Activated T-helper 2 cell treated with anti-CD3 and anti-CD28 coated beads, Interferon-gamma antibody, Interleukin-2, Interleukin-4, amounts not matched to agents 10 μg/mL and 5 μg/mL and 100 μg/mL, durations not matched to agents 14 hours and 24 hours and 36 hours (primary cell): ENCODE results near the gene SNRPF. TPM values are rescaled to one million over a fixed set of nuclear protein-coding genes. Genes with fewer than 3 reads are reported as not detected.
"Not testable (repeated sequence)": the region's sequence is repeated elsewhere in the genome, so short reads cannot be mapped to it uniquely, and the experiment has no call there.

Source experiments
- DNase-seq: peaks from one replicate; pipeline ENCODE4 v3.0.0; 2021; ENCODE audit warnings: low spot score
- H3K27ac Mint-ChIP-seq: one replicate; pipeline ENCODE4 v1.8.0; 2021; ENCODE audit warnings: mixed read lengths
- H3K27me3 Mint-ChIP-seq: one replicate; pipeline ENCODE4 v1.8.0; 2021; ENCODE audit warnings: low read depth, mixed read lengths
- H3K36me3 Mint-ChIP-seq: one replicate; pipeline ENCODE4 v1.8.0; 2021; ENCODE audit warnings: low read depth, mixed read lengths
- H3K4me1 Mint-ChIP-seq: one replicate; pipeline ENCODE4 v1.8.0; 2021; ENCODE audit warnings: low read depth, mixed read lengths
- H3K4me3 Mint-ChIP-seq: one replicate; pipeline ENCODE4 v1.8.0; 2021; ENCODE audit warnings: low read depth, mild to moderate bottlenecking, moderate library complexity, mixed read lengths
- H3K9me3 Mint-ChIP-seq: one replicate; pipeline ENCODE4 v1.8.0; 2021; ENCODE audit warnings: mixed read lengths
- intact Hi-C: fragments of 100-400 bp; cut with micrococcal nuclease; formaldehyde crosslinking; loops from one replicate; pipeline ENCODE4 v1.15.1; 2023
- total RNA-seq: library from RNA; stranded (reverse); gene quantifications from 2 replicates; pipeline ENCODE4 v1.2.3, GENCODE V29; 2022

Gene SNRPF
- total RNA-seq, 1 donor from 2014 or later, result 77.2 TPM

DNA sequence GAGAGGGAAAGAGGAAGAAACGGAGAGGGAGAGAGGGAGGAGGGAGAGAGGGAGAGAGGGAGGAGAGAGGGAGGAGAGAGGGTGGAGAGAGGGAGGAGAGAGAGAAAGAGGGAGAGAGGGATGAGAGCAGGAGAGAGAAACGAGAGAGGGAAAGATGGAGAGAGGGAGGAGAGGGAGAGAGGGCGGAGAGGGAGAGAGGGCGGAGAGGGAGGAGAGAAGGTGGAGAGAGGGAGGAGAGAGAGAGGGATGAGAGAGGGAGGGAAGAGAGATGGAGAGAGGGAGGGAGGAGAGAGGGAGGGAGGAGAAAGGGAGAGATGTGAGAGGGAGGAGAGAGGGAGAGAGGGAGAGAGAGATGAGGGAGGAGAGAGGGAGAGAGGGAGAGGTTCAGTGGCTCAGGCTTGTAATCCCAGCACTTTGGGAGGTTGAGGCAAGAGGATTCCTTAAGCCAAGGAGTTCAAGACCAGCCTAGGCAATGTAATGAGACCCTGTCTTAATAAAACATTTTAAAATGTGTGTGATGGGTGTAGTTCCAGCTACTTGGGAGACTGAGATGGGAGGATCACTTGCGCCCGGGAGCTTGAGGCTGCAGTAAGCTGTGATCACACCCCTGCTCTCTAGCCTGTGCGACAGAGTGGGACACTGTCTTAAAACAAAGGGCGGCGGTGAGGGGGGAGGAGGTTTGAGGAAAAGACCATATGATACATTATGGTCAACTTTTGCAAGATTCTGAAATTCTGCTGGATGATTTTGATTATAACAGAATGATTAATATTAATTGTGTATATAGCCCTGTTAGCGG is 21.3 kb upstream of the SNRPF start:
- Mint-ChIP-seq H3K27ac (no peak overlapping the region), H3K27me3 (peaks cover 24% of the 10 kb centered on the region), H3K4me3 (no peak overlapping the region), H3K4me1 (no peaks in the 10 kb centered on the region), H3K36me3 (no peaks in the 10 kb centered on the region), H3K9me3 (no peaks in the 10 kb centered on the region)
- no peak for DNase-seq
- intact Hi-C loops, result no loop called here

DNA sequence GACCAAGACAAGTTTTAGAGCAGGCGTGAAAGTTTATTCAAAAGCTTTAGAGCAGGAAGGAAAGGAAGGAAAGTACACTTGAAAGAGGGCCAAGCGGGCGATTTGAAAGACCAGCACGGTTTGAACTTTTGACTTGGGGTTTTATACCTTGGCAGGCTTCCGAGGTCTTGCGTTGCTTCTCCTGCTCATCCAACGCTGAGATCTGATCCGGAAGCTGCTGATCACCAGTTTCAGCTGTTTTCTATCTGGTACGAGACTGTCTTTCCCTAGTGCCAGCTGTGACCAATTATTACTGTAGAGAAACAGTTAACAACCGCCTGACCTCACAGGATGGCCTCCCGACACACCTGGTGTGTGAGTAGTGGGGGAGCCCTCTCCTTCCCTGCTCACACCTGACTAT is 20.6 kb upstream of the SNRPF start:
- Mint-ChIP-seq H3K4me3 (no peak overlapping the region), H3K9me3 (no peaks in the 10 kb centered on the region), H3K27me3 (peaks cover 24% of the 10 kb centered on the region), H3K27ac (no peak overlapping the region), H3K4me1 (no peaks in the 10 kb centered on the region), H3K36me3 (no peaks in the 10 kb centered on the region)
- intact Hi-C loops, result no loop called here
- DNase-seq, result no peak

- H3K4me3 Mint-ChIP-seq, H3K4me1 Mint-ChIP-seq, H3K36me3 Mint-ChIP-seq, H3K27ac Mint-ChIP-seq, H3K9me3 Mint-ChIP-seq, DNase-seq, intact Hi-C loops: not testable (repeated sequence)
- peaks cover 17% of the 10 kb centered on the region for H3K27me3 Mint-ChIP-seq
These were observed 16.3 kb upstream of the SNRPF start for GRCh38 chr12:95842426-95842825.

DNA sequence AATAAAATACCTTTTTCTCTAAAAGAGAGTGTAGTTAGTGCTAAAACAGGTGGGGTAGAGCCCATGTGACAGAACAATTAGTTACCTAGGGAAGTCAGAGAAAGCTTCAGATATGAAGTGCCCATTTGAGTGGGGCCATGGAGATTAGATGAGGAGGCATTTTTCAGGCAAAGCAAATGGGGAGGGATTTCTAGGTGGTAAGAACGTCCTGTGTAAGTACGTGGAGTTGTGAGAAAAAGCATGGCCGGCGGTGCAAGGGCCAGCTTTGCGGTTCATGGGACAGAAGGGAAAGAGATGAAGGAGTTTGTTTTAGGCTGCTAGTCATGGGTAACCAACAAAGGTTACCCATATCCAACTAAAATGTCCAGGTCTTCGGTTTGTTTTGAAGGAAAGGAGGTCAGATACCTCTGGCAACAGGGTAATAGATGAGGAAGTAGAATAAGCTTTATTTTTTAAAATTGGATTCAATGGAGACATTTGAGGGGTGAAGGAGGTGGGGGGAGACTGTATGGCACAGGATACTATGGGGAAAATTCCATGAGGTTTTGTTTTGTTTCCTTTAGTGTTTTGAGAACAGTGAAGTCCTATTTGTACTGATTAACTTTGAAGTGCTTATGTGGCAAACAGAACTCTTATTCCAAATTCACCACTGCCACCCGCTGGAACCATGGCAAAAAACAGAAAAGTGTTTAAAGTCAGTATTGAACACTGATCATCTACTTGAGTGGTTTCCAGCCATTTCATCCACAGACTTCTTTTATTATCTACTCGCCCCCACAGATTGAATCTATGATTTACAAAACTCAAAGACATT is 10.0 kb upstream of the SNRPF start:
- intact Hi-C loops, result no loop called here
- Mint-ChIP-seq H3K4me1 (peaks cover 7% of the 10 kb centered on the region), H3K36me3 (no peaks in the 10 kb centered on the region), H3K27ac (no peak overlapping the region), H3K9me3 (no peaks in the 10 kb centered on the region), H3K4me3 (no peak overlapping the region), H3K27me3 (peaks cover 23% of the 10 kb centered on the region)
- no peak for DNase-seq

DNA sequence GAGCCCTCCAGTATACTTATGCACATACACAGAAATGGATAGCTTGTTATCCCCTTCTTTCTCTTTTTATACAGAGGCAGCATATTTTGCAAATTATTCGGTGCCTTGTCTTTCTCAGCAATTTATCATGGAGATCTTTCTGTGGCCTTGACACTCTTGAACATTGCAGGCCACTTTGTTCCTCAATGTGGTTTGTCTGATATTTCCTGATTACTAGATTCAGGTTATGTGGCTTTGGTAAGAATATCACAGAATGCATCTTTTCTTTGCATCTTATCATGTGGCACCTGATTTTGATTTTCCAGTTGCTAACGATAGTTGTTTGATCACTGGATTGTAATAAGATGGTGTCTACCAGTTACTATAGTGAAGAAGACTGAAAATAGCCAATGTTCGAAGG is 7.1 kb upstream of the SNRPF start:
- Mint-ChIP-seq H3K4me3 (no peak overlapping the region), H3K36me3 (no peaks in the 10 kb centered on the region), H3K27me3 (peaks cover 26% of the 10 kb centered on the region), H3K4me1 (peaks cover 13% of the 10 kb centered on the region), H3K9me3 (no peaks in the 10 kb centered on the region), H3K27ac (no peak overlapping the region)
- no peak for DNase-seq
- intact Hi-C loops, result loop anchor here (10.0 kb wide), 1 partner anchor 343 kb away; the partner anchor contains the start of gene ELK3

- H3K9me3 Mint-ChIP-seq, result no peaks in the 10 kb centered on the region
- no peak for DNase-seq
- H3K4me1 Mint-ChIP-seq, result peaks cover 13% of the 10 kb centered on the region
- intact Hi-C loops, result loop anchor here (10.0 kb wide), 1 partner anchor 343 kb away; the partner anchor contains the start of gene ELK3
- H3K27ac Mint-ChIP-seq, result no peak overlapping the region
- H3K4me3 Mint-ChIP-seq, result no peak overlapping the region
- H3K36me3 Mint-ChIP-seq, result no peaks in the 10 kb centered on the region
- H3K27me3 Mint-ChIP-seq, result peaks cover 23% of the 10 kb centered on the region
These were observed 6.6 kb upstream of the SNRPF start for GRCh38 chr12:95852133-95852532.

GRCh38 chr12:95857156-95857555 is 1.6 kb upstream of the SNRPF start:
- H3K27me3 Mint-ChIP-seq, result peaks cover 15% of the 10 kb centered on the region
- H3K9me3 Mint-ChIP-seq, result no peaks in the 10 kb centered on the region
- peaks cover 22% of the 10 kb centered on the region for H3K4me1 Mint-ChIP-seq
- no peak for DNase-seq
- H3K4me3 Mint-ChIP-seq, result no peak overlapping the region
- no peak overlapping the region for H3K27ac Mint-ChIP-seq
- intact Hi-C loops, result loop anchor here (5.0 to 10.0 kb wide), 2 partner anchors 65 to 338 kb away; partner anchors contain the start of genes ELK3 and NTN4
- H3K36me3 Mint-ChIP-seq, result peaks cover 21% of the 10 kb centered on the region

GRCh38 chr12:95857799-95858198 is 953 bp upstream of the SNRPF start:
- H3K27ac Mint-ChIP-seq, result no peak overlapping the region
- H3K9me3 Mint-ChIP-seq, result no peaks in the 10 kb centered on the region
- H3K4me1 Mint-ChIP-seq, result peaks cover 23% of the 10 kb centered on the region
- peaks cover 27% of the 10 kb centered on the region for H3K36me3 Mint-ChIP-seq
- no peak for DNase-seq
- intact Hi-C loops, result loop anchor here (1.0 to 10.0 kb wide), 6 partner anchors 61 to 337 kb away; partner anchors contain the start of genes AMDHD1, CCDC38, ELK3 and LTA4H
- H3K27me3 Mint-ChIP-seq, result peaks cover 12% of the 10 kb centered on the region
- peak overlapping the region; percentile 2 for H3K4me3 Mint-ChIP-seq

GRCh38 chr12:95859344-95859816 is 628 bp downstream of the SNRPF start:
- Mint-ChIP-seq H3K4me3 (no peak overlapping the region), H3K36me3 (peaks cover 43% of the 10 kb centered on the region), H3K27ac (no peak overlapping the region), H3K4me1 (peaks cover 29% of the 10 kb centered on the region), H3K9me3 (no peaks in the 10 kb centered on the region), H3K27me3 (peaks cover 6% of the 10 kb centered on the region)
- DNase-seq, result no peak
- intact Hi-C loops, result loop anchor here (2.0 to 10.0 kb wide), 5 partner anchors 59 to 335 kb away; partner anchors contain the start of genes AMDHD1, CCDC38, ELK3 and NTN4

- no peak overlapping the region for H3K4me3 Mint-ChIP-seq
- intact Hi-C loops, result loop anchor here (2.0 to 10.0 kb wide), 5 partner anchors 59 to 335 kb away; partner anchors contain the start of genes AMDHD1, CCDC38, ELK3 and NTN4
- H3K36me3 Mint-ChIP-seq, result peaks cover 47% of the 10 kb centered on the region
- H3K27ac Mint-ChIP-seq, result no peak overlapping the region
- no peak for DNase-seq
- no peaks in the 10 kb centered on the region for H3K9me3 Mint-ChIP-seq
- peaks cover 27% of the 10 kb centered on the region for H3K4me1 Mint-ChIP-seq
- H3K27me3 Mint-ChIP-seq, result peaks cover 2% of the 10 kb centered on the region
These were observed 1.4 kb downstream of the SNRPF start for GRCh38 chr12:95859947-95860850.

DNA sequence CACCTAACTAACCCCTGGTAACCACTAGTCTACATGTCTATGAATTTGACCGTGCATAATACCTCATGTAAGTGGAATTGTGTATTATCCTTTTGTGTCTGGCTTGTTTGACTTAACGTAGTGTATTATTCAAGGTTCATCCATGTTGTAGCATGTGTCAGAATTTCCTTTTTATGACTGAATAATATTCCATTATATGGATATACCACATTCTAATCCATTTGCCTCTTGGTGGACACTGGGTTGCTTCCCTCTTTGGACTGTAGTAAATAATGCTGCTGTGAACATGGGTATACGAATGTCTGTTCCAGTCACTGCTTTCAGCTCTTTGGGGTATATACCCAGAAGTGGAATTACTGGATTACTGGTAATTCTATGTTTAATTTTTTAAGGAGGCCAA is 3.3 kb downstream of the SNRPF start:
- Mint-ChIP-seq H3K27ac (no peak overlapping the region), H3K9me3 (no peaks in the 10 kb centered on the region), H3K4me3 (no peak overlapping the region), H3K4me1 (peaks cover 27% of the 10 kb centered on the region), H3K27me3 (peaks cover 2% of the 10 kb centered on the region), H3K36me3 (peaks cover 56% of the 10 kb centered on the region)
- intact Hi-C loops, result no loop called here
- DNase-seq, result no peak

GRCh38 chr12:95863337-95863736 is 4.6 kb downstream of the SNRPF start:
- intact Hi-C loops, result no loop called here

More at GRCh38 chr12:95863337-95863736, 4.6 kb downstream of the SNRPF start:
- Mint-ChIP-seq H3K4me3 (no peak overlapping the region), H3K36me3 (peaks cover 66% of the 10 kb centered on the region), H3K4me1 (peaks cover 24% of the 10 kb centered on the region), H3K27me3 (no peaks in the 10 kb centered on the region), H3K27ac (no peak overlapping the region), H3K9me3 (no peaks in the 10 kb centered on the region)
- DNase-seq, result no peak
